NCI-H226 (cell line): ENCODE measurements around the gene CDK17.
"Not testable (repeated sequence)": the region's sequence is repeated elsewhere in the genome, so short reads cannot be mapped to it uniquely, and the experiment has no call there.

Experiments
- DNase-seq: peaks from one replicate; pipeline ENCODE4 v3.0.0-alpha.2; 2015

CDK17 gene

GRCh38 chr12:96386794-96387193, 13.4 kb downstream of the CDK17 start:
- no peak for DNase-seq

DNA sequence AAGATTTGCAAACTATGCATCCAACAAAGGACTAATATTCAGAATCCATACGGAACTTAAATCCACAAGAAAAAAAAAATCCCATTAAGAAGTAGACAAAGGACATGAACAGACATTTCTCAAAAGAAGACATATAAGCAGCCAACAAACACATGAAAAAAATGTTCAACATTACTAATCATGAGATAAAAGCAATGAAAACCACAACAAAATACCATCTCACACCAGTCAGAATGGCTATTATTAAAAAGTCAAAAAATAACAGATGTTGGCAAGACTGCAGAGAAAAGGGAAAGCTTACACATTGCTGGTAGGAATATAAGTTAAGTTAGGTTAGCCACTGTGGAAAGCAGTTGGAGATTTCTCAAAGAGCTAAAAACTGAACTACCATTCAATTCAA, 16.2 kb downstream of the CDK17 start:
- peak; percentile 48 for DNase-seq

DNA sequence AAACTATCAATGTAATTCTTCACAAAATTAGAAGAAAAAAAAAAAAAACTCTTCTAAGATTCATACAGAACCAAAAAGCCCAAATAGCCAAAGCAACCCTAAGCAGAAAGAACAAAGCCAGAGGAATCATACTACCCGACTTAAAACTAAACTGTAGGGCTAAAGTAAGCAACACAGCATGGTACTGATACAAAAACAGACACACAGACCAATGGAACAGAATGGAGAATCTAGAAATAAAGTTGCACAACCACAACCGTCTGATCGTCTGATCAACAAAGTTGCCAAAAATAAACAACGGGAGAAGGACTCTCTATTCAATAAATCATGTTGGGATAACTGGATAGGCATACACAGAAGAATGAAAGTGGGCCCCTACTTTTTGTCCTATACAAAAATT, 16.9 kb downstream of the CDK17 start:
- DNase-seq: no peak

- not testable (repeated sequence) for DNase-seq
Measured at GRCh38 chr12:96379743-96380142, 20.5 kb downstream of the CDK17 start.

DNA sequence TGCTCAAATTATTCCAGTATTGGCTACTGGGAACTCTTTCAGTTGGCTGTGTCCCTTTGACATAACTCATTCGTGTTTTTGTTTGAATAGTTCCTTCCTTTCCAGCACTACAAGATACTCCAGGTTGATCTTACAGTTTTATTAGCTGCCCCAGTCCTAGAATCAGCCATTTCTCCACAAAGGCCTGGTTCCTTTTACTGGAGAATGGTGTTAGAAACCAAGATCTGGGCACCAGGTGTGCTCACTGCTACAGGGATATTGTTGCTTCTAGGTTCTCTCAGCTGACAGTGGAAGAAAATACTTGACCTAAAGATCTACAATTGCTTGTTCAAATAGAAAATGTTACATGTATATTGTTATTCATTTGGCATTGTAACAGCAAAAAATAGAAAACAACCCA, 21.9 kb downstream of the CDK17 start:
- DNase-seq: no peak

GRCh38 chr12:96376865-96377264, 23.4 kb downstream of the CDK17 start:
- DNase-seq: no peak

DNA sequence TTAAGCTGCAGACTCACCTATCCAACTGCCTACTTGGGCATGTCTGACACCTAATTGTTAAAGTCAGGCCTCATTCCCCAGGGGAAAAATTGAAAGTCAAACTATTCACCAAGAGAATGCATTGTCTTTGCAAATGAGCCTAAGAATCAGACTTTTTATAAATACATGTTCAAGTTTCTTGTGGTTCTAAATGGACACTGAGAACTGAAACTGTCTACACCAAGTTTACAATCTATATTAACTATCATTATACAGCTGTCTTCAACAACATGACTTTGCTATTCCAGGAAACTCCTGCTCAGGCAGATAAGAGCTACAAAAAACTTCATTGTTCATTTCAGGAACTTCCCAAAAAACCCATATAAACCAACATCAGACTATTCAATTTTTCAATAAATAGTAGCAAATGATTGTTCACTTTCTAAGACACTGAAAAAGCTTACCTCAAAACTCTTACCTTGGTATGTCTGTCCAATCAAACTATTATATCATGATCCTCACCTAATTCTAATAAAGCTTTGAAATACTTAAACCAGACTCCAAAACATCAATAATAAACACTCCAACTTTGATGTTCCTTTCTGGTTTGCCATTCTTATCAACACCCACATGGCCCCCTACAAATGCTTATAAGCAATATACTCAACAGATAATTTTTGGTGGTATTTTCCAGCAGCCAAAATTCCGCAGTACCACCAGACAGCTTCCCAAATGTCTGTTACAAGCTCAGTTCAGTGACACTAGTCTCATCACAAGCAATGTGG, 24.2 kb downstream of the CDK17 start:
- DNase-seq: no peak

GRCh38 chr12:96375170-96375569, 25.1 kb downstream of the CDK17 start:
- no peak for DNase-seq

- no peak for DNase-seq
Measured at GRCh38 chr12:96371790-96372699, 28.2 kb downstream of the CDK17 start.

DNA sequence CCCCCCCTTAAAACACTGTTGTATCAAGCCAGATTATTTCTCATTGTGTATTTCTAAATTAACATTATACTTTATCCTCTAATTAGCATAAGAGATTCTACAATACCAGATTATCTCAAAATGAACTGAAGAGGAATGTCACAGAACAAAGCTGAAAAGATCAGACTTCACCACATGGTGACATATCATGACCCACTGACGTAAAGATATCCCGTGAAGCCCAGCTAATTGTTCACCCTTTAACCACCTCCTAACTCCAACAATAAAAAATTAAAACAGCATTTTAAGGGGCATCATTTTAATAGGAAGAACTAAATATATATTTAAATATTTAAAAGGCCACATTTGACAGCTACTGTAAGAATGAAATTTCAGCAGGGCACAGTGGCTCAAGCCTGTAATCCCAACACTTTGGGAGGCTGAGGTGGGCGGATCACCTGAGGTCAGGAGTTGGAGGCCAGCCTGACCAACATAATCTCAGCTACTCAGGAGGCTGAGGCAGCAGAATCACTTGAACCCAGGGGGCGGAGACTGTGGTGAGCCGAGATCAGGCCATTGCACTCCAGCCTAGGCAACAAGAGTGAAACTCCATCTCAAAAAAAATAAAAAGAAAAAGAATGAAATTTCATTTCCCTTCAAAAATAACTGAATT, 29.0 kb downstream of the CDK17 start:
- DNase-seq: no peak

GRCh38 chr12:96368687-96369086, 31.6 kb downstream of the CDK17 start:
- no peak for DNase-seq

DNA sequence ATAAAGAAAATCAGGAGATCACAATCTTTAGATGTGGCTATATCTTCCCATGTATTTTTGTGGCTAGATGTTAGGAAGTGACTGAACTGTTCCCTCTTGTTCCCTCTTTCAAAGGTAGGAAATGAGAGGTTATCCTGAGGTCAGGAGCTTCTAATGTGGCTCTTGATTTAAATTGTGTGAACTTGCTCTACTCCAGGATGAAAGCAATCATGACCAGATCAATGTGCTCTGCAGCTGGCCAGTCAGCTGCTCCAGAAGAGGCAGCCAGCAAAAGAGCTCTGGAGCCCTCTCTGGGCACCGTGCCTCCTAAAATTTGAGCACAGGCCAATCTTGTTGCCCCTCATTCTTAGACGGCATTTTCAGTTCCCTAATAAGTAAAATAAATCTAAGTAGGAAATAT, 32.0 kb downstream of the CDK17 start:
- no peak for DNase-seq

DNA sequence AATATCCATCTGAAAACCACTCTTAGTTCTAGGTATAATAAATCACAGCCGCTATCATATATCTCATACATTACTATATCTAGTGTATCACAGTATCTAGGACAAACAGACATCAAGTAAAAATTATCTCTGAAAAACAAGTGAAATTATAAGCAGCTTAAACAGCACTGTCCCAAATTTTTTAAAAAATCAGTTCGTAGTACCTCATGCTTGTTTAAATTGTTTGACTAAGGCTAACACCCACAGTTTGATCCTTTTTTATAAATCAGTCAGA, 33.9 kb downstream of the CDK17 start:
- no peak for DNase-seq

- DNase-seq: no peak
Measured at GRCh38 chr12:96365604-96366380, 34.4 kb downstream of the CDK17 start.

DNA sequence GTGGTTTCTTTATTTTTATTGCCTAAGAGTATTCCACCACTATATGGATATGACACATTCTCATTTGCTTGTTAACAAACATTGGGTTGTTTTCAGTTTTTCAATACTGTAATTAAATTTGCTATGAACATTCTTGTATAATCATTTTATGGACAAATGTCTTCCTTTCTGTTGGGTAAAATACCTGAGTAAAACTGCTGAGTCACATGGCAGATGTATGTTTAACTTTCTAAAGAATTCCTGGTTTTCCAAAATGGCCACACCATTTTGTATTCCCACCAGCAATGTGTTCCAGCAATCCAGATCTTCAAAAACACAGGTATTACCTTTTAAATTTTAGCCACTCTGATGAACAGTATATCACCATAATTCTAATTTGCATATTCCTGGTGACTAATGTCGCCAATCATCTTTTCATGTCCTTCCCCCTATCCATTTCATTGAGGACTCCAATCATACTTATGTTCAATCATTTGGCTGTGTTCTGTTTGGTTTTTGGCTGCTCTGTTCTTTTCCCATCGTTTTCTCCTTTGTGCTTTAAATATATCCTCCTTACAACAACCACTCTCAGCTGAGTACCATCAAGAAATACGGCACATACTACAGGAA, 36.0 kb downstream of the CDK17 start:
- no peak for DNase-seq

DNA sequence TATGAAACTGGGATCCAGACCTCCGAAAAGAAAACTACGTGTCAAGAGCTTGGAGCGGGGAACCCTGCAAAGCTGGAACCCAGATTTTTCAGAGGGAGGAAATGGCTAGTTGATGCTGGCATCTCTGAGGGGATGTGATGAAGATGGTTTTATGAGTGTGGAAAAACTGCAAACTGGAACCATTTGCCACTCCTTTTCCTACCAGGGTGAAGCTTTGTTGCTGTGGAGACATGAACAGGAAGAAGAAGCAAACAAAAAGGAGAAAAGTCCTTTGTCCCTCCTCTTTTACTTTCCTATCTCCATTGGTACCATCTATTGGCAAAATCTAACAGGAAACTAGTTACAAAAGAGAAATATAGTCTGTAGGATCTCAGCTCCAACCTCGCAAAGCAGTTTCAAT, 39.2 kb downstream of the CDK17 start:
- DNase-seq: no peak

DNA sequence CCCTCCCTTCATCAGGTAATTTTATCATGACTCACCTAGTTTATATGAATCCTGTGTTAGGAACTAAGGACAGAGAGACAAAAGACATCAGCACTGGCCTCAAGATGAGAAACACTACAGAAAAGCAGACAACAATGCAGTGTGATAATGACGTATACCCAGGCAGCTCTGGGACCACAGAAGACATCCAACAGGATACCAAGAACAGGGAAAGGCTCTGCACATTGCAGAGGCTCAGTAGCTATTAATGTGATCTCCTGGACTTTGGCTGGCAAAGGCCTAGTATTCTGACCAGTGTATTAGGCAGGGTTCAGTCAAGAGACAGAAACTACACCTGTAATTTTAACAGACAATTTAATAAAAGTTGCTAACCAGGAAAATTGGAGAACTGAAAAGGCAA, 39.7 kb downstream of the CDK17 start:
- no peak for DNase-seq

DNA sequence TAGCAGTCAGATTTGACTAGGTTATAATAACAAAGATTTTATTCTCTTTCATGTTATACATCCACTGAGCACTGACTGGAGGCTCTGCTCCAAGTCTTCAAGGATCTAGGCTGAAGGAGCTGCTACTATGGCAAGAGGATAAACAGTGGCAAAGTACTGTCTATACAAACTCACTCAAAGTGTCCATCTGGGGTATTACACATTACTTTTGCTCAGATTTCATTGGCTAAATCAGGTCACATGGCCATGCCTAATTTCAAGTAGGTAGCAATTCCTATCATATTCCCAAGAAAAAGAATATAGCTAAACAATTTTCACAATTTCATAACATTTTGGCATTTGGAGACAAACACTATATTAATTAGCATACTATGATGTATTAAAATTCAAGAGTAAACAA, 40.9 kb downstream of the CDK17 start:
- DNase-seq: no peak

DNA sequence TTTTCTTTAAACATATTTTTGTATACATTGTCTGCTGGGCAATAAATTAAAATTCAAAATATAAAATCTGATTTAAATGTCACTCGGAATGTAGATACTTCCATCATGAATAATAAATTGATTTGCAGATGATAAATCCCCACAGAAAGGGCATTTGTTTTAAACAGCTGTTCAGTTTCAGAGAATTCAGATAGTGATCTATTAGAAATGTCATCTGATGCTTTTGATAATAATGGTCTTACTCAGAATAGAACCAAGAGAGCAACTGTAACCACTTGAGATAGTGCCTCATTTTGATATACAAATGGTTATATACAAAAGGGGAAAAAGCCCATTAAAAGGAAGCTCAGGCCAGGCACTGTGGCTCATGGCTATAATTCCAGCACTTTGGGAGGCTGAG, 43.4 kb downstream of the CDK17 start:
- no peak for DNase-seq

DNA sequence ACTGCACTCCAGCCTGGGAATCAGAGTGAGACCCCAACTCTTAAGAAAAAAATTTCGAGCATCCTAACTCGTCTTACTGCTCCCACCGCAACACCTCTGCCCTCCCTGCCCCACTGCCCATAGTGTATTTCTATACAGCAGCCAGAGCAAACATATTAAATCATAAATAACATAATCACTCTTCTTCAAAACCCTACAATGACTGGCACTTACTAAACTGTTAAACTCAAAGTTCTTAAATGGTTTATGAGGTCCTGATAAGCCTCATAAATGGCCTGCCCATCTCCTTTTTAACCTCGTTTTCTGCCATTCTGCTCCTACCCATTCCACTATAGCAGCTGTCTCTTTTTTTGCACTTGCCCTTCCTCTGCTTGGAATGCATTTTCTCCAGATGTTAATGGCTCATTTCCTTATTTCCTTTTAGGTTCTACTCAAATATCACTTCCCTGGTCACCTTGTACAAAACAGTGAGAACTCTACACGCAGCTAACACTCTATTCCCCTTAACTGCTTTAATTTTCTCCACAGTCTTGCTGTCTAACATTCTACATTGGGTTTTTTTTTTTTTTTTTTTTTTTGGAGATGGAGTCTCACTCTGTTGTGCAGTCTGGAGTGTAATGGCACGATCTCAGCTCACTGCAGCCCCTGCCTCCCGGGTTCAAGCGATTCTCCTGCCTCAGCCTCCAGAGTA, 45.2 kb downstream of the CDK17 start:
- DNase-seq: no peak

DNA sequence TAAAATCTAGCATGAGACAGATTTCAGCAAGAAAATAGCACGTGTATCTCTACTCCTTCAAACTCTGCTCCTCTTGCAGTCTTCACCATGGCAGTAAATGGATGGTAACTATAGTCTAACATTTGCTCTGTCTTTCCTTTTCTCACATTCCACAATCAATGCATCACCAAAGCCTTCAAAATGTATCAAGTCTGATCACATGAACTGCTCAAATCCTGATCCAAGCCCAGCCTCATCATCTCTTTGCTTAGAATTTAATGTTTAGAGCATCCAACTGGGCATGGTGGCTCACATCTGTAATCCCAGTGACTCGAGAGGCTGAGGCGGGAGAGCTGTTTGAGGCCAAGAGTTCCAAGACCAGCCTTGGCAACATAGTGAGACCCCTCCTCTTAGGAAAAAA, 45.9 kb downstream of the CDK17 start:
- DNase-seq: no peak

DNA sequence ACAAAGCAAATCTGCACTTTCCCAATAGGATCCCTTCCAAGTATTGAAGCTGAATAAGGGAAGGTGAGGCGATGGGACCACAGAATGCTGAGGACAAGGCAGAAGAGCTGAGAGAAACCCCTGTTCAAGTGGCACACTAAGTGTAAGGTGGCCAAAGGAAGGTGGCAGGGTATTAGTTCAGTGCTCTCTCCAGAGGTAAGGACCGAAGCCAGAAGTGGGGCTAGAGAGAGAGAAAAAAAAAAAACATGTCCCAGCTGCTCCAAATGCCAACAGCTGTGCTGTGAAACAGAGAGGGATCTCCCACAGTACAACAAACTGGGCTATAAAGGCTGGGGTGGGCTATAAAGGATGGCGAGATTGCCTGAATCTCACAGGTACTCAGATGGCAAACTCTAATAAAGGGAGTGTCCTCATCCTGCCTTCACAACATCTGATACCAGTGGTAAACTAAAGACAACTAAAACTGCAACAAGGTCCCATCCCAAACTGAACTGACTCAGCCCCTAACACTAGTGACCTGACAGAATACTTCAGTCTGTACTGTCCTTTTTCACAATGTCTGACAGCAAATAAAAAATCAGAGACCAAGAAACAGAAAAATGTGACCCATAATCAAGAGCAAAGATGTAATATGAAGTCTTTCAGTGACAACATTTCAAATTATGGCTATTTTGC, 47.9 kb downstream of the CDK17 start:
- no peak for DNase-seq
